PC-9 (cell line): ENCODE results near the gene FBP2.

Experiments
- EZH2 ChIP-seq: fragments of 200-600 bp; sonication (generic); IDR thresholded peaks from 2 replicates; pipeline ENCODE4 v1.8.0; 2017; ENCODE audit warnings: antibody characterized with exemption, low read depth
- TF ChIP-seq, protein P1 (sequence below): fragments of 200-600 bp; sonication (generic); conservative IDR thresholded peaks from 2 replicates; pipeline ENCODE4 v1.6.1; 2017; ENCODE audit warnings: mixed run types, antibody characterized with exemption, mild to moderate bottlenecking, moderate library complexity

GRCh38 chr9:94538908-94539307, 54.7 kb downstream of the FBP2 start:
- TF ChIP-seq, protein P1, sequence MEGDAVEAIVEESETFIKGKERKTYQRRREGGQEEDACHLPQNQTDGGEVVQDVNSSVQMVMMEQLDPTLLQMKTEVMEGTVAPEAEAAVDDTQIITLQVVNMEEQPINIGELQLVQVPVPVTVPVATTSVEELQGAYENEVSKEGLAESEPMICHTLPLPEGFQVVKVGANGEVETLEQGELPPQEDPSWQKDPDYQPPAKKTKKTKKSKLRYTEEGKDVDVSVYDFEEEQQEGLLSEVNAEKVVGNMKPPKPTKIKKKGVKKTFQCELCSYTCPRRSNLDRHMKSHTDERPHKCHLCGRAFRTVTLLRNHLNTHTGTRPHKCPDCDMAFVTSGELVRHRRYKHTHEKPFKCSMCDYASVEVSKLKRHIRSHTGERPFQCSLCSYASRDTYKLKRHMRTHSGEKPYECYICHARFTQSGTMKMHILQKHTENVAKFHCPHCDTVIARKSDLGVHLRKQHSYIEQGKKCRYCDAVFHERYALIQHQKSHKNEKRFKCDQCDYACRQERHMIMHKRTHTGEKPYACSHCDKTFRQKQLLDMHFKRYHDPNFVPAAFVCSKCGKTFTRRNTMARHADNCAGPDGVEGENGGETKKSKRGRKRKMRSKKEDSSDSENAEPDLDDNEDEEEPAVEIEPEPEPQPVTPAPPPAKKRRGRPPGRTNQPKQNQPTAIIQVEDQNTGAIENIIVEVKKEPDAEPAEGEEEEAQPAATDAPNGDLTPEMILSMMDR, result no peak
- TF ChIP-seq EZH2, result no peak
